CD4-positive, alpha-beta memory T cell (primary cell): ENCODE measurements around the gene TOMM22. TPM values are rescaled to one million over a fixed set of nuclear protein-coding genes. Genes with fewer than 3 reads are reported as not detected.
"Not testable (repeated sequence)": the region's sequence is repeated elsewhere in the genome, so short reads cannot be mapped to it uniquely, and the experiment has no call there.

Source experiments
- CTCF ChIA-PET: fragments of 350-600 bp; sonication (Branson Sonifier 250); formaldehyde crosslinking; loops from one replicate; lab custom pipeline; 2021; ENCODE audit warnings: inconsistent platforms; ENCODE audit not compliant: partially characterized antibody; lab: Charles Lee
- POLR2A ChIA-PET: fragments of 350-600 bp; sonication (Branson Sonifier 250); formaldehyde crosslinking; loops from one replicate; lab custom pipeline; 2021; ENCODE audit not compliant: partially characterized antibody; lab: Charles Lee
- DNase-seq, 5 donors: peaks; one replicate each; pipeline versions ENCODE4 v3.0.0 to v3.0.0-alpha.2; 2020 to 2022; ENCODE audit warnings: mixed read lengths in 1 of 5
- H3K27ac ChIP-seq: one replicate; pipeline ENCODE4 v1.7.0; 2013; ENCODE audit warnings: low read depth, low read length
- H3K27me3 ChIP-seq: 2 replicates; pipeline ENCODE4 v1.7.0; 2013; ENCODE audit warnings: mild to moderate bottlenecking, low read length, moderate library complexity; ENCODE audit not compliant: insufficient read depth
- H3K36me3 ChIP-seq: 2 replicates; pipeline ENCODE4 v1.7.0; 2013; ENCODE audit warnings: mild to moderate bottlenecking, low read length, moderate library complexity; ENCODE audit not compliant: insufficient read depth
- H3K4me1 ChIP-seq: 2 replicates; pipeline ENCODE4 v1.7.0; 2013; ENCODE audit warnings: mild to moderate bottlenecking, low read length, moderate library complexity; ENCODE audit not compliant: insufficient read depth
- H3K4me3 ChIP-seq, 2 donors: one replicate each; pipeline ENCODE4 v1.7.0; 2013; ENCODE audit warnings: low read length in 2 of 2, mild to moderate bottlenecking in 1 of 2
- H3K9me3 ChIP-seq, 2 donors: one replicate each; pipeline ENCODE4 v1.7.0; 2013; ENCODE audit warnings: low read length in 2 of 2, control low read depth in 1 of 2; ENCODE audit not compliant: control insufficient read depth in 1 of 2
- H3K27ac Mint-ChIP-seq, 7 donors: one replicate each; pipeline ENCODE4 v1.8.0; 2020 to 2021; ENCODE audit warnings: mixed read lengths in 7 of 7, mild to moderate bottlenecking in 6 of 7, inconsistent platforms in 3 of 7, moderate library complexity in 3 of 7
- H3K27me3 Mint-ChIP-seq, 2 donors: one replicate each; pipeline ENCODE4 v1.8.0; 2020 to 2021; ENCODE audit warnings: mixed read lengths in 2 of 2
- H3K36me3 Mint-ChIP-seq, 2 donors: one replicate each; pipeline ENCODE4 v1.8.0; 2020 to 2021; ENCODE audit warnings: mixed read lengths in 2 of 2, inconsistent platforms in 1 of 2, mild to moderate bottlenecking in 1 of 2
- H3K4me1 Mint-ChIP-seq, 4 donors: one replicate each; pipeline ENCODE4 v1.8.0; 2020 to 2021; ENCODE audit warnings: mixed read lengths in 4 of 4, mild to moderate bottlenecking in 1 of 4
- H3K4me3 Mint-ChIP-seq, 8 donors: one replicate each; pipeline ENCODE4 v1.8.0; 2020 to 2021; ENCODE audit warnings: mixed read lengths in 8 of 8, mild to moderate bottlenecking in 7 of 8, moderate library complexity in 6 of 8, inconsistent platforms in 3 of 8
- H3K9me3 Mint-ChIP-seq, 8 donors: one replicate each; pipeline ENCODE4 v1.8.0; 2020 to 2021; ENCODE audit warnings: mixed read lengths in 8 of 8, mild to moderate bottlenecking in 5 of 8, inconsistent platforms in 3 of 8, moderate library complexity in 1 of 8
- intact Hi-C: fragments of 100-400 bp; cut with micrococcal nuclease; formaldehyde crosslinking; loops from one replicate; pipeline ENCODE4 v1.15.1; 2023
- polyA plus RNA-seq, 2 donors: library from polyadenylated mRNA; unstranded; fragments of 300-500 nt; fragmentation: Illumina TruSeq; gene quantifications; one replicate each; pipeline ENCODE4 v1.2.3, GENCODE V29; 2021
- total RNA-seq, 2 experiments: library from RNA; stranded (reverse); gene quantifications; one replicate each; pipeline ENCODE4 v1.2.3, GENCODE V29; 2021

TOMM22 gene
- total RNA-seq (10 to 100 TPM; 41.2 to 42.3 TPM), polyA plus RNA-seq (10 to 100 TPM; 60.3 to 78.9 TPM)

DNA sequence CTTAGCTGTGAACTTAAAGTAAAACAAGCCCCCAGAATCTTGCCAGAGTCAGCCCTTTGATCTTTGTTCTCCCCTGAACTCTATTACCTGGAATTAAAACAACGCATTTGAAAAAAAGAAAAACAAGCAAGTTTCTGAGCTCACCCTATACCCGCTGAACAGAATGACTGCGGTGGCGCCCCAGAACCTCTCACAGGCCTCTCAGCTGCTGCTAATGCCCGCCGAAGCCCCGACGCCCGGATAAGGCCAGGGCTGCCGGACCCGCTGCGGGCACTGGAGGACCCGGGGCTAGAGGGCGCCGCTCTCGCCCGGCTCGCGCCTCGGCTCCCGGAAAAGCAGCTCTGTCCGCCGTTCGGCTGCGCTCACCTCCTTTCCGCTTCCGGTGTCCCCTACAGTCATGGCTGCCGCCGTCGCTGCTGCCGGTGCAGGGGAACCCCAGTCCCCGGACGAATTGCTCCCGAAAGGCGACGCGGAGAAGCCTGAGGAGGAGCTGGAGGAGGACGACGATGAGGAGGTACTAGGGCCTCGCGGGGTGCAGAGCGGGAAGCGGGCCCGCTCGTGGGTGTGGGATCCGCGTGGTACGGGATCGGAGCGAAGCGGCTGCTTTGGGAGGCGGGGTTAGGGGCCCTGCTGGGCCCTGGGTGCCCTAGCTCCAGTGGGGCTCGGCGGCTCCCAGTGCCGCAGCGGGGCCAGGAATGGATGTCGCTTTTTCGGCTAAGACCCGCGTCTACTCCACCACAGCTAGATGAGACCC, at the start of gene TOMM22:
TSS of gene TOMM22 (plus strand) at position 376 of the 754 bp plus-strand sequence. CDS start at position 398, 22 bp downstream.
- Histone ChIP-seq H3K36me3 (peaks cover 34% of the 10 kb centered on the region), H3K27ac (peak within 1 kb of the TSS; percentile 92), H3K27me3 (no peaks in the 10 kb centered on the region), H3K4me1 (peaks cover 15% of the 10 kb centered on the region), H3K4me3 (peak within 1 kb of the TSS; percentile 79 to 83), H3K9me3 (no peaks in the 10 kb centered on the region)
- intact Hi-C loops, result loop anchor here (1.0 to 2.0 kb wide), 4 partner anchors 20 to 409 kb away; partner anchors contain the start of genes CBY1, DNAL4, FAM227A and TMEM184B
- Mint-ChIP-seq H3K4me1 (peaks cover 8 to 29% (median 17%) of the 10 kb centered on the region in 4 donors), H3K27me3 (peaks cover 0 to 1% of the 10 kb centered on the region in 2 donors), H3K36me3 (peaks cover 18 to 39% of the 10 kb centered on the region in 2 donors), H3K9me3 (peaks cover 0 to 3% (median 0%) of the 10 kb centered on the region in 8 donors), H3K27ac (peak within 1 kb of the TSS; percentile 92 to 99 (median 99)), H3K4me3 (peak within 1 kb of the TSS; percentile 97 to 100 (median 99))
- peak; percentile 80 to 86 (median 82) for DNase-seq
- CTCF ChIA-PET, result interaction anchor here (0.7 to 2.4 kb wide), 23 partner anchors 8 to 630 kb away, joined by 3 to 49 read pairs (median 4); partner anchors contain the start of genes CBY1, GTPBP1, JOSD1 and PLA2G6
- POLR2A ChIA-PET, result interaction anchor here (0.6 to 5.7 kb wide), 19 partner anchors 8 to 1073 kb away, joined by 3 to 84 read pairs (median 4); partner anchors contain the start of genes CBY1, FAM227A, GGA1 and GTPBP1

DNA sequence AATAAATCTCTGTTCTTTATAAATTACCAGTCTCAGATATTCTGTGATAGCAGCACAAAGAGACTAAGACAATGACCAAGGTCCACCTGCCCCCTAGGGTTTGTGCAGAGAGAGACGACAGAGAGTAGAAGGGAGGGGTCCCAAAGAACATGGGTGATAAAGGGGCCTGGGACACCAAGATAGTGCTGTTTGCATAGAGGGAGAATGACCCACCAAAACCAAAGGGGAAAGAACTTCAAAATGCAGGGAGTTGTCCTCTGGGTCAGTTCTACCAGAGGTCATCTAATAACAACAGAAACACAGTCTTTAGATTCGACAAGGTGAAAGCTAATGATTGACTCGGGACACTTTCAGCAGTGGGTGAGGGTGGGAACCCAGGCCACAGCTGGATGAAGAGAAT, 49.2 kb upstream of the TOMM22 start:
- H3K4me3 ChIP-seq, result no peak overlapping the region
- H3K9me3 ChIP-seq, result no peaks in the 10 kb centered on the region
- H3K36me3 Mint-ChIP-seq, result no peaks in the 10 kb centered on the region
- H3K27me3 Mint-ChIP-seq, result peaks cover 0 to 9% of the 10 kb centered on the region in 2 donors
- H3K9me3 Mint-ChIP-seq, result no peaks in the 10 kb centered on the region
- no peak overlapping the region for H3K27ac ChIP-seq
- H3K27me3 ChIP-seq, result no peaks in the 10 kb centered on the region
- POLR2A ChIA-PET, result no interaction called here
- DNase-seq, result no peak
- peaks cover 9 to 11% (median 10%) of the 10 kb centered on the region in 4 donors for H3K4me1 Mint-ChIP-seq
- H3K4me3 Mint-ChIP-seq, result no peak overlapping the region
- CTCF ChIA-PET, result no interaction called here
- no peak overlapping the region for H3K27ac Mint-ChIP-seq
- no peaks in the 10 kb centered on the region for H3K4me1 ChIP-seq
- intact Hi-C loops, result no loop called here
- no peaks in the 10 kb centered on the region for H3K36me3 ChIP-seq

DNA sequence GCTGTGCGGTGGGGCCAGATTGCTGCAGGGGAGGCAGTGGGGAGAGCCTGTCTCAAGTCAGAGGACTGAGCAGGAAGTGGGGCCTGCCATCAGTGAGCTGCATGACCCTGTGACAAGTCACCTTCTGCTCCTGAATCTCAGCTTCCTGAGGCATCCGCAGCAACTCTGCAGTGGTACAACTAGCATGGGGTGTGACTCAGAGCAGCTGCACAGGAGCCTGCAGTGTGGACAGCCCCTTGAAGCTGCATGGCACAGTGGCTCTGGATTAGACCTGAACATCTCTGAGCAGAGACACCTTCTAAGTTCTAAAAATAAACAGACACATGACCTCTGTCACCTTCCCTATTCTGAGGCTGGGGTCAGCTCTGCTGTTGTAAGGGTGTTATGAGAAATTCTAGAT, 43.5 kb upstream of the TOMM22 start:
- Histone ChIP-seq H3K36me3 (no peaks in the 10 kb centered on the region), H3K4me1 (no peaks in the 10 kb centered on the region), H3K9me3 (no peaks in the 10 kb centered on the region), H3K27me3 (no peaks in the 10 kb centered on the region), H3K4me3 (no peak overlapping the region), H3K27ac (no peak overlapping the region)
- H3K4me1 Mint-ChIP-seq, result no peaks in the 10 kb centered on the region
- peak overlapping the region in 1 of 7 donors; percentile 19 for H3K27ac Mint-ChIP-seq
- POLR2A ChIA-PET, result no interaction called here
- peaks cover 4 to 6% of the 10 kb centered on the region in 2 donors for H3K27me3 Mint-ChIP-seq
- no peaks in the 10 kb centered on the region for H3K36me3 Mint-ChIP-seq
- CTCF ChIA-PET, result no interaction called here
- DNase-seq, result no peak
- H3K4me3 Mint-ChIP-seq, result no peak overlapping the region
- H3K9me3 Mint-ChIP-seq, result no peaks in the 10 kb centered on the region
- intact Hi-C loops, result no loop called here

DNA sequence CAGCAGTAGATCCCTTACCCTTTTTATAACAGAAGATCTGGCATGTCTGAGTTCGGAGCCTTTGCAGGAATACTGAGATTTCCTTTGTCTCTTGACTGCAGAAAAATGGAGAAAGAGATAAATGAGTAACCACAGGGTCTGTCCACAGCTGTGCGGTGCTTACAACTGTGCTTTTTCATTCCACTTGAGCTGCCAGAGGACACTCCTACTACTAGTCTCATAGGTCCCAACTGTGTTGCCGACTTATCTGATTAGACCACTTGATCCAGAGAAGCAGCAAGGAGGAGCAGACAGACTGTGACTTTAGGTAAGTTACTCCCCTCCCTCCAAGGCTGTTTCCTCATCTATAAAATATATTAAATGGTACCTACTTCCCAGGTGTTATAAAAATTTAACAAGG, 43.0 kb upstream of the TOMM22 start:
- H3K9me3 Mint-ChIP-seq, result no peaks in the 10 kb centered on the region
- no peaks in the 10 kb centered on the region for H3K27me3 ChIP-seq
- H3K4me3 ChIP-seq, result no peak overlapping the region
- no peaks in the 10 kb centered on the region for H3K9me3 ChIP-seq
- H3K4me1 Mint-ChIP-seq, result no peaks in the 10 kb centered on the region
- H3K27ac Mint-ChIP-seq, result no peak overlapping the region
- H3K27me3 Mint-ChIP-seq, result peaks cover 5 to 7% of the 10 kb centered on the region in 2 donors
- H3K4me3 Mint-ChIP-seq, result no peak overlapping the region
- ChIA-PET CTCF (no interaction called here), POLR2A (no interaction called here)
- no peaks in the 10 kb centered on the region for H3K36me3 Mint-ChIP-seq
- intact Hi-C loops, result no loop called here
- no peak overlapping the region for H3K27ac ChIP-seq
- no peaks in the 10 kb centered on the region for H3K36me3 ChIP-seq
- no peaks in the 10 kb centered on the region for H3K4me1 ChIP-seq
- no peak for DNase-seq

DNA sequence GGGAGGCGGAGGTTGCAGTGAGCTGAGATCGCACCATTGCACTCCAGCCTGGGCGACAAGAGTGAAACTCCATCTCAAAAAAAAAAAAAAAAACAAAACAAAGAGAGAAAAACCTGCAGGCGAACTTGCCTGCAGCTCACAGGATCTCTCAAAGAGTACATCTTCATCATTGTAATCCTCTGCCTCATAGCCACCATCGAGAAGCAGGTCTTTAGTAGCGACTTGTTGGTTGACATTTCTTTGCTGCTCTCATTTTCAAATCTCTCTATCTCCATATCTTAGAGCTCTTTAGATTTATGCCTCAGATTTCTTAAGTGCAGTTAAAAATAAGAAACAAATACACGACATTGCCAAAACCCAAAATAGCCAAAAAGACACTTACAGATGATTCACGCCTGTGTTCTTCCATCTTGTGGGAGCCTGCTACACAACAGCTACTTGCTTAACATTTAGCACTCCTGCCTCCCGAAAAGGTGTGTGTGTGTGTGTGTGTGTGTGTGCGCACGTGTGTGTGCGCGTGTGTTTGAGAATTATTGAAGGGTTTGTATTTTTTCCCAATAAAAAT, 40.2 kb upstream of the TOMM22 start:
- no peak overlapping the region for H3K4me3 ChIP-seq
- H3K36me3 ChIP-seq, result no peaks in the 10 kb centered on the region
- H3K27me3 ChIP-seq, result no peaks in the 10 kb centered on the region
- POLR2A ChIA-PET, result no interaction called here
- H3K9me3 Mint-ChIP-seq, result no peaks in the 10 kb centered on the region
- H3K4me1 ChIP-seq, result no peaks in the 10 kb centered on the region
- no peak overlapping the region for H3K4me3 Mint-ChIP-seq
- no peaks in the 10 kb centered on the region for H3K9me3 ChIP-seq
- CTCF ChIA-PET, result no interaction called here
- H3K4me1 Mint-ChIP-seq, result no peaks in the 10 kb centered on the region
- H3K27ac Mint-ChIP-seq, result no peak overlapping the region
- intact Hi-C loops, result no loop called here
- no peaks in the 10 kb centered on the region for H3K36me3 Mint-ChIP-seq
- DNase-seq, result no peak
- H3K27ac ChIP-seq, result no peak overlapping the region
- peaks cover 5 to 7% of the 10 kb centered on the region in 2 donors for H3K27me3 Mint-ChIP-seq

DNA sequence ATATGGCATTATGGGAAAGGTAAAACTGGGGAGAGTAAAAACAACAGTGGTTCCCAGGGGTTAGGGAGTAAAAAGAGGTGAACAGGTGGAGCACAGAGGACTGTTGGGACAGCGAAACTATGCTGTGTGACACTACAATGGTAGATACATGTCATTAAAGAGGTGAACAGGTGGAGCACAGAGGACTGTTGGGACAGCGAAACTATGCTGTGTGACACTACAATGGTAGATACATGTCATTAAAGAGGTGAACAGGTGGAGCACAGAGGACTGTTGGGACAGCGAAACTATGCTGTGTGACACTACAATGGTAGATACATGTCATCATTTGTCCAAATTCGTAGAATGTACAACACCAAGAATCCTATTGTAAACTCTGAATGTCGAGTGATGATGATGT, 37.5 kb upstream of the TOMM22 start:
- H3K27ac ChIP-seq, H3K27me3 ChIP-seq, H3K9me3 ChIP-seq, H3K27ac Mint-ChIP-seq, H3K4me1 Mint-ChIP-seq, H3K36me3 Mint-ChIP-seq, H3K36me3 ChIP-seq, H3K4me3 ChIP-seq, H3K4me3 Mint-ChIP-seq, H3K4me1 ChIP-seq, H3K9me3 Mint-ChIP-seq, POLR2A ChIA-PET, H3K27me3 Mint-ChIP-seq, intact Hi-C loops, DNase-seq, CTCF ChIA-PET: not testable (repeated sequence)

DNA sequence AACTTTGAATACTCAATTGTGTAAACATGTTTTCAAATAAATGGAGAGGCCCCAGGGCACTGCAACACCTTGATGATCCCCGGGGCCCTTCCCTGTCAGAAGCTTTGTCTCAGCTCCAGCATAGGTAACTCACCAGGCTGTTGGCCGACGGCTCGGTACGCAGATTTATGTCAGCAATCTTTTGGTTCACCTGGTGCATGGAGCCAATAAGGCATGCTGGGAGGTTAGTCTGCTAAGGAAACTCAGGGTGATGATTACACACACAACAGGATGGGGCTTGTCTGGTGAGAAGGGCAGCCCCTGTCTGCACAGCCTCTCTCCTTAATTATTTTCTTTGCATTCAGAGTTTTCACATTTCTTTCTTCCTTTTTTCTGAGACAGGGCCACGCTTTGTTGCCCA, 36.3 kb upstream of the TOMM22 start:
- Histone ChIP-seq H3K4me3 (no peak overlapping the region), H3K4me1 (no peaks in the 10 kb centered on the region), H3K27ac (no peak overlapping the region), H3K9me3 (no peaks in the 10 kb centered on the region), H3K27me3 (no peaks in the 10 kb centered on the region), H3K36me3 (no peaks in the 10 kb centered on the region)
- Mint-ChIP-seq H3K4me1 (no peaks in the 10 kb centered on the region), H3K9me3 (no peaks in the 10 kb centered on the region), H3K27ac (no peak overlapping the region), H3K36me3 (no peaks in the 10 kb centered on the region), H3K27me3 (peaks cover 5 to 7% of the 10 kb centered on the region in 2 donors), H3K4me3 (peak overlapping the region in 1 of 8 donors; percentile 18)
- no peak for DNase-seq
- ChIA-PET CTCF (no interaction called here), POLR2A (no interaction called here)
- intact Hi-C loops, result no loop called here
